Loucy (cell line): ENCODE results near the gene SPRR2F.

ENCODE experiments used
- H2AFZ ChIP-seq: fragments of 200-600 bp; sonication (generic); 2 replicates; pipeline ENCODE4 v1.6.0; 2016; ENCODE audit warnings: antibody characterized with exemption, mild to moderate bottlenecking, low read length, moderate library complexity
- H3F3A ChIP-seq: fragments of 200-600 bp; 2 replicates; pipeline ENCODE4 v1.6.0; 2016; ENCODE audit warnings: antibody characterized with exemption, low read depth, mild to moderate bottlenecking
- H3K27me3 ChIP-seq: fragments of 200-600 bp; sonication (generic); 2 replicates; pipeline ENCODE4 v1.6.1; 2014; ENCODE audit warnings: low read length, mild to moderate bottlenecking; ENCODE audit not compliant: insufficient read depth, poor library complexity, severe bottlenecking
- H3K36me3 ChIP-seq: fragments of 200-600 bp; sonication (generic); 2 replicates; pipeline ENCODE4 v1.6.1; 2016; ENCODE audit warnings: low read length; ENCODE audit not compliant: insufficient read depth
- H3K4me1 ChIP-seq: fragments of 200-600 bp; sonication (generic); 2 replicates; pipeline ENCODE4 v1.5.1; 2014; ENCODE audit warnings: low read length, mild to moderate bottlenecking; ENCODE audit not compliant: insufficient read depth, poor library complexity, severe bottlenecking
- H3K4me2 ChIP-seq: fragments of 200-600 bp; sonication (generic); 2 replicates; pipeline ENCODE4 v1.6.0; 2014; ENCODE audit warnings: antibody characterized with exemption, low read length, low read depth, mild to moderate bottlenecking; ENCODE audit not compliant: poor library complexity, severe bottlenecking
- H3K4me3 ChIP-seq: fragments of 200-600 bp; sonication (generic); 2 replicates; pipeline ENCODE4 v1.5.1; 2014; ENCODE audit warnings: low read length, mild to moderate bottlenecking, mixed read lengths; ENCODE audit not compliant: poor library complexity, severe bottlenecking
- H3K79me2 ChIP-seq: fragments of 200-600 bp; sonication (generic); 2 replicates; pipeline ENCODE4 v1.6.1; 2014; ENCODE audit warnings: low read length; ENCODE audit not compliant: insufficient read depth
- H3K9ac ChIP-seq: fragments of 200-600 bp; sonication (generic); 2 replicates; pipeline ENCODE4 v1.6.0; 2014; ENCODE audit warnings: mild to moderate bottlenecking, low read depth, low read length, moderate library complexity; ENCODE audit not compliant: poor library complexity, severe bottlenecking
- H3K9me2 ChIP-seq: fragments of 200-600 bp; sonication (generic); replicated peaks from 2 replicates; pipeline ENCODE4 v1.6.1; 2016; ENCODE audit warnings: low read depth, low read length, mixed read lengths
- H3K9me3 ChIP-seq: fragments of 200-600 bp; sonication (generic); 2 replicates; pipeline ENCODE4 v1.6.1; 2014; ENCODE audit warnings: mild to moderate bottlenecking, antibody characterized with exemption, low read length, low read depth; ENCODE audit not compliant: insufficient read depth
- H4K20me1 ChIP-seq: fragments of 200-600 bp; sonication (generic); 2 replicates; pipeline ENCODE4 v1.6.0; 2014; ENCODE audit warnings: antibody characterized with exemption, low read length, mild to moderate bottlenecking; ENCODE audit not compliant: insufficient read depth, poor library complexity, severe bottlenecking
- CTCF ChIP-seq: fragments of 200-600 bp; sonication (generic); conservative IDR thresholded peaks from 2 replicates; pipeline ENCODE4 v1.5.1; 2014; ENCODE audit warnings: mild to moderate bottlenecking, antibody characterized with exemption, low read length
- EZH2phosphoT487 ChIP-seq: fragments of 200-600 bp; IDR thresholded peaks from 2 replicates; pipeline ENCODE4 v1.6.1; 2018; ENCODE audit warnings: antibody characterized with exemption, mild to moderate bottlenecking, moderate library complexity, borderline replicate concordance

The SPRR2F gene

GRCh38 chr1:153087652-153088051 is 25.7 kb downstream of the SPRR2F start:
- Histone ChIP-seq H3K4me3 (no peak overlapping the region), H4K20me1 (no peaks in the 10 kb centered on the region), H3K9me3 (no peaks in the 10 kb centered on the region), H3F3A (no peaks in the 10 kb centered on the region), H3K79me2 (no peaks in the 10 kb centered on the region), H3K9me2 (no peaks in the 10 kb centered on the region), H3K9ac (no peak overlapping the region), H3K4me2 (no peak overlapping the region), H3K36me3 (no peaks in the 10 kb centered on the region), H3K4me1 (no peaks in the 10 kb centered on the region), H2AFZ (no peak overlapping the region), H3K27me3 (no peaks in the 10 kb centered on the region)
- TF ChIP-seq EZH2phosphoT487 (no peak), CTCF (no peak)

- Histone ChIP-seq H3K4me1 (no peaks in the 10 kb centered on the region), H3K27me3 (no peaks in the 10 kb centered on the region), H4K20me1 (no peaks in the 10 kb centered on the region), H3F3A (no peaks in the 10 kb centered on the region), H3K9me2 (no peaks in the 10 kb centered on the region), H3K4me2 (no peak overlapping the region), H3K36me3 (no peaks in the 10 kb centered on the region), H3K4me3 (no peak overlapping the region), H3K9ac (no peak overlapping the region), H2AFZ (no peak overlapping the region), H3K79me2 (no peaks in the 10 kb centered on the region), H3K9me3 (no peaks in the 10 kb centered on the region)
- TF ChIP-seq CTCF (no peak), EZH2phosphoT487 (no peak)
These were observed 31.6 kb downstream of the SPRR2F start for GRCh38 chr1:153081736-153082135.

GRCh38 chr1:153072806-153073726 is 40.2 kb downstream of the SPRR2F start:
- no peaks in the 10 kb centered on the region for H4K20me1 ChIP-seq
- no peaks in the 10 kb centered on the region for H3K27me3 ChIP-seq
- H3K9me3 ChIP-seq: no peaks in the 10 kb centered on the region
- no peak overlapping the region for H2AFZ ChIP-seq
- TF ChIP-seq CTCF (no peak), EZH2phosphoT487 (no peak)
- no peaks in the 10 kb centered on the region for H3K36me3 ChIP-seq
- no peak overlapping the region for H3K4me2 ChIP-seq
- no peak overlapping the region for H3K4me3 ChIP-seq
- H3K79me2 ChIP-seq: no peaks in the 10 kb centered on the region
- H3K9ac ChIP-seq: no peak overlapping the region
- no peaks in the 10 kb centered on the region for H3F3A ChIP-seq
- no peaks in the 10 kb centered on the region for H3K4me1 ChIP-seq
- no peaks in the 10 kb centered on the region for H3K9me2 ChIP-seq
